ENCODE results near the gene ERCC1. TPM values are rescaled to one million over a fixed set of nuclear protein-coding genes. Genes with fewer than 3 reads are reported as not detected.

ERCC1 gene
- total RNA-seq, 6 donors from 2014 or later: 53.7 to 102 (median 76.2) TPM

DNA sequence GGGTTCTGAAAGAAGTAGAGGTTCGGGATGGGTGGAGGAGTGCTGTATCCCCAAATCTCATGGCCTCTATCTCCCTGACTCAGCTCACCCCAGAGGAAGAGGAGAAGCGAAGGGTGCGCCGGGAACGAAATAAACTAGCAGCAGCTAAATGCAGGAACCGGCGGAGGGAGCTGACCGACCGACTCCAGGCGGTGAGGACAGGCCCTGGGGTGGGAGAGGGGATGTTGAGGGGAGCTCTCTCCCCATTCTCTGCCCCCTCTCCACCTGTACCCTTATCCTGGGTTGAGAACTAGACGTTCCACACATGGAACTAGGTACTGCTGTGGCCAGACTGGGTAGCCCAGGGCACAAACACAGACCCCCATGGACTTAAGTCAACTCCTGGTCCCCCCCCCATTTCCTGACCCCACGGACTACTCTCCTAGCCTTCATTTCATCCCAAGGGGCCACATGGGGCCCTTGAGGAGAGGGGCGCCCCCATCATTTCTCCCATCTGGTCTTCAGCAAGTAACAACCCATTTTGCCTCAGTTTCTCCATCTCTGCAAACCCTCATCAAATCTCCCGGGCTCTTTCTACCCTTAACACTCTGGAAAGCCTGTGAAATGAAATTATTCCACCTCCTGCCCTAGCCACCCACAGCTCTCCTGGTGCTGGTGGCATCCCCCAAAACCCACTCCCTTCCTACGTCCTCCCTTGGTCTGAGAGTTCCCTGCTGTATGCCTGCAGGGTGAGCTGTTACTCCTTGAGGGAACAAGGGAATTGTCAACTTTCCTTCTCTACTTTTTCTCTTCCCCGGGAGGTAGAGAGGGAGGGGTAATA, 47.6 kb upstream of the ERCC1 start:
- Histone ChIP-seq H3K27ac (no peak overlapping the region), H3K4me1 (peaks cover 25 to 45% (median 33%) of the 10 kb centered on the region in 4 donors), H3K36me3 (no peaks in the 10 kb centered on the region), H3K9me3 (no peaks in the 10 kb centered on the region), H3K27me3 (peaks cover 0 to 4% (median 0%) of the 10 kb centered on the region in 4 donors), H3K4me3 (peak overlapping the region in 1 of 4 donors; percentile 60)
- 78 to 87% methylated on average over 16 of the region's 16 CpGs for WGBS, 2 donors
- TF ChIP-seq, protein P1, sequence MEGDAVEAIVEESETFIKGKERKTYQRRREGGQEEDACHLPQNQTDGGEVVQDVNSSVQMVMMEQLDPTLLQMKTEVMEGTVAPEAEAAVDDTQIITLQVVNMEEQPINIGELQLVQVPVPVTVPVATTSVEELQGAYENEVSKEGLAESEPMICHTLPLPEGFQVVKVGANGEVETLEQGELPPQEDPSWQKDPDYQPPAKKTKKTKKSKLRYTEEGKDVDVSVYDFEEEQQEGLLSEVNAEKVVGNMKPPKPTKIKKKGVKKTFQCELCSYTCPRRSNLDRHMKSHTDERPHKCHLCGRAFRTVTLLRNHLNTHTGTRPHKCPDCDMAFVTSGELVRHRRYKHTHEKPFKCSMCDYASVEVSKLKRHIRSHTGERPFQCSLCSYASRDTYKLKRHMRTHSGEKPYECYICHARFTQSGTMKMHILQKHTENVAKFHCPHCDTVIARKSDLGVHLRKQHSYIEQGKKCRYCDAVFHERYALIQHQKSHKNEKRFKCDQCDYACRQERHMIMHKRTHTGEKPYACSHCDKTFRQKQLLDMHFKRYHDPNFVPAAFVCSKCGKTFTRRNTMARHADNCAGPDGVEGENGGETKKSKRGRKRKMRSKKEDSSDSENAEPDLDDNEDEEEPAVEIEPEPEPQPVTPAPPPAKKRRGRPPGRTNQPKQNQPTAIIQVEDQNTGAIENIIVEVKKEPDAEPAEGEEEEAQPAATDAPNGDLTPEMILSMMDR (IDR thresholded peaks at IDR 0.05): no peak
- TF ChIP-seq POLR2AphosphoS5 (IDR thresholded peaks at IDR 0.05) (no peak), POLR2A (IDR thresholded peaks at IDR 0.05) (no peak), EP300 (IDR thresholded peaks at IDR 0.05) (no peak)
- DNase-seq: peak in 1 of 2 donors; percentile 73
- no peak for ATAC-seq (ENCODE audit: low FRiP score in 2 of 2)

DNA sequence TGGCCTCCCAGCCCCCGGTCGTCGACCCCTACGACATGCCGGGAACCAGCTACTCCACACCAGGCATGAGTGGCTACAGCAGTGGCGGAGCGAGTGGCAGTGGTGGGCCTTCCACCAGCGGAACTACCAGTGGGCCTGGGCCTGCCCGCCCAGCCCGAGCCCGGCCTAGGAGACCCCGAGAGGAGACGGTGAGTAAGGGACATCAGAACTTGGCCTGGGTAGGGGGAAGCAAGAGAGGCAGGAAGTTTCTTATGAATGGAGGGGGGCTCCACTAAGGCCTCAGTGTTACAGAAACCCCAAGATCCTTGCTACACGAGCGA, 47.0 kb upstream of the ERCC1 start:
- DNase-seq: peak in 1 of 2 donors; percentile 91
- peak overlapping the region in 2 of 4 donors; percentile 49 to 60 for H3K4me3 ChIP-seq
- no peaks in the 10 kb centered on the region for H3K9me3 ChIP-seq
- no peak overlapping the region for H3K27ac ChIP-seq
- no peaks in the 10 kb centered on the region for H3K36me3 ChIP-seq
- H3K27me3 ChIP-seq: peaks cover 0 to 4% (median 0%) of the 10 kb centered on the region in 4 donors
- TF ChIP-seq POLR2AphosphoS5 (IDR thresholded peaks at IDR 0.05): no peak
- no peak for ATAC-seq (ENCODE audit: low FRiP score in 2 of 2)
- 89 to 92% methylated on average over 6 to 15 of the region's 15 CpGs for WGBS, 2 donors
- peaks cover 25 to 45% (median 33%) of the 10 kb centered on the region in 4 donors for H3K4me1 ChIP-seq

DNA sequence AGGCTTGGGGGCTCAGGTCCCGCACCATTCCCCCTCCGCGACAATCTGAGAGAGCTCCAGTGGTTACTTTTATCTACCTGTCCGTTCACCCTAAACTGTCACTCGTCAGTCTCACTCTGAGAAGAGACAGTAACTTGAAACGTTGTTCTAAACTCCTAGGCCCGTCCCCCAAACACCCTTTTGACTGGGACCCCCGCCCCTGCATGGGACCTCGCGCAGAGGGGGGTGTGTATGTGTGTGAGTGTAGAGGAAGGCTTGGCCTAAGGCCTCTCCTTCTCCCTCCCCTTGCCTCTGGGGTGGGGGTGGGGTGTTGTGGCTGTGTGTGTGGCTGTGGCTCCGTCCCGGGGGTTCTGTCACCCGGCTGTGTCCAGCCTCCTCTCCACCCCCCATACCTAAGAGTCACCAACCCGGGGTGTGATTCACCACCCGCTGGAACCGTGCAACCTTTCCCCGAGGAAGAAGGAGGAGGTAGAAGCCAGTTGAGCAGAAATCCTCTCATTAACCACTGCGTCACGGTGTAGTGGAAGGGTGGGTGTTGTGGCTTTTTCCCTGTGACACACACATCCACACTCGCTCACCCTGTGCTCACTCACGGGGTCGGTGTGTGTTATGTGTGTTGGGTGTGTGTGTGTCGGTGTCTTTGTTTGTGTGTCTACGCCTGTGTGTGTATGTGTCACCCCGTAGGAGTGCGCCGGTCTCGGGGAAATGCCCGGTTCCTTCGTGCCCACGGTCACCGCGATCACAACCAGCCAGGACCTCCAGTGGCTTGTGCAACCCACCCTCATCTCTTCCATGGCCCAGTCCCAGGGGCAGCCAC, 46.4 kb upstream of the ERCC1 start:
- DNase-seq (peak in 1 of 2 donors; percentile 80), ATAC-seq (ENCODE audit: low FRiP score in 2 of 2) (peak; percentile 0 to 42)
- Histone ChIP-seq H3K4me3 (peak overlapping the region; percentile 49 to 76 (median 62)), H3K27ac (peak overlapping the region; percentile 90 to 97 (median 96)), H3K36me3 (no peaks in the 10 kb centered on the region), H3K9me3 (no peaks in the 10 kb centered on the region), H3K27me3 (peaks cover 0 to 4% (median 0%) of the 10 kb centered on the region in 4 donors), H3K4me1 (peaks cover 25 to 45% (median 31%) of the 10 kb centered on the region in 4 donors)
- peak in 1 of 4 donors; percentile 38 for TF ChIP-seq POLR2A (IDR thresholded peaks at IDR 0.05)
- no peak for TF ChIP-seq EP300 (IDR thresholded peaks at IDR 0.05)
- no peak for TF ChIP-seq POLR2AphosphoS5 (IDR thresholded peaks at IDR 0.05)
- TF ChIP-seq, protein P1 (IDR thresholded peaks at IDR 0.05): no peak
- WGBS, 2 donors: 39 to 45% methylated on average over 24 to 33 of the region's 33 CpGs

- WGBS, 2 donors: 0 to 1% methylated on average over 23 to 31 of the region's 66 CpGs
- Histone ChIP-seq H3K27me3 (peaks cover 0 to 4% (median 0%) of the 10 kb centered on the region in 4 donors), H3K27ac (peak overlapping the region; percentile 90 to 97 (median 96)), H3K4me1 (peaks cover 25 to 45% (median 30%) of the 10 kb centered on the region in 4 donors), H3K9me3 (no peaks in the 10 kb centered on the region), H3K4me3 (peak overlapping the region; percentile 49 to 76 (median 62)), H3K36me3 (no peaks in the 10 kb centered on the region)
- peak; percentile 48 to 95 for ATAC-seq (ENCODE audit: low FRiP score in 2 of 2)
- peak; percentile 95 to 98 for DNase-seq
- TF ChIP-seq POLR2A (IDR thresholded peaks at IDR 0.05) (peak in 2 of 4 donors; percentile 68 to 83), EP300 (IDR thresholded peaks at IDR 0.05) (peak in 1 of 4 donors; percentile 92), POLR2AphosphoS5 (IDR thresholded peaks at IDR 0.05) (peak; percentile 76 to 92)
- TF ChIP-seq, protein P1 (IDR thresholded peaks at IDR 0.05): peak in 3 of 6 experiments; percentile 7 to 28 (median 19)
These were observed 45.6 kb upstream of the ERCC1 start for GRCh38 chr19:45469132-45469944.
